Measurements from ENCODE around the gene HSD17B12.

The HSD17B12 gene

GRCh38 chr11:43697679-43698078 is 17.1 kb downstream of the HSD17B12 start:
- Mint-ChIP-seq H3K4me3 (no peak overlapping the region), H3K9me3 (peaks cover 16% of the 10 kb centered on the region), H3K36me3 (ENCODE audit: low read depth) (peaks cover 33% of the 10 kb centered on the region), H3K27ac (no peak overlapping the region), H3K27me3 (no peaks in the 10 kb centered on the region), H3K4me1 (peaks cover 6% of the 10 kb centered on the region)
- ATAC-seq: no peak
- no peak for DNase-seq

- no peaks in the 10 kb centered on the region for H3K27me3 Mint-ChIP-seq
- peaks cover 16% of the 10 kb centered on the region for H3K9me3 Mint-ChIP-seq
- DNase-seq (no peak), ATAC-seq (no peak)
- peaks cover 39% of the 10 kb centered on the region for H3K36me3 Mint-ChIP-seq (ENCODE audit: low read depth)
- H3K4me3 Mint-ChIP-seq: no peak overlapping the region
- H3K27ac Mint-ChIP-seq: no peak overlapping the region
- H3K4me1 Mint-ChIP-seq: peaks cover 2% of the 10 kb centered on the region
These were observed 19.3 kb downstream of the HSD17B12 start for GRCh38 chr11:43699870-43700269.

GRCh38 chr11:43706631-43707030 is 26.1 kb downstream of the HSD17B12 start:
- DNase-seq (no peak), ATAC-seq (no peak)
- H3K9me3 Mint-ChIP-seq: peaks cover 4% of the 10 kb centered on the region
- H3K27me3 Mint-ChIP-seq: no peaks in the 10 kb centered on the region
- H3K36me3 Mint-ChIP-seq (ENCODE audit: low read depth): peaks cover 29% of the 10 kb centered on the region
- no peak overlapping the region for H3K27ac Mint-ChIP-seq
- H3K4me1 Mint-ChIP-seq: no peaks in the 10 kb centered on the region
- no peak overlapping the region for H3K4me3 Mint-ChIP-seq

- Mint-ChIP-seq H3K4me1 (no peaks in the 10 kb centered on the region), H3K9me3 (peaks cover 6% of the 10 kb centered on the region), H3K27me3 (no peaks in the 10 kb centered on the region), H3K27ac (no peak overlapping the region), H3K36me3 (ENCODE audit: low read depth) (peaks cover 23% of the 10 kb centered on the region), H3K4me3 (no peak overlapping the region)
- ATAC-seq: no peak
- no peak for DNase-seq
These were observed 28.2 kb downstream of the HSD17B12 start for GRCh38 chr11:43708776-43709175.

GRCh38 chr11:43709689-43710088 is 29.2 kb downstream of the HSD17B12 start:
- no peak overlapping the region for H3K4me3 Mint-ChIP-seq
- H3K9me3 Mint-ChIP-seq: peaks cover 6% of the 10 kb centered on the region
- DNase-seq (no peak), ATAC-seq (no peak)
- no peaks in the 10 kb centered on the region for H3K4me1 Mint-ChIP-seq
- H3K27ac Mint-ChIP-seq: no peak overlapping the region
- peaks cover 20% of the 10 kb centered on the region for H3K36me3 Mint-ChIP-seq (ENCODE audit: low read depth)
- H3K27me3 Mint-ChIP-seq: no peaks in the 10 kb centered on the region

GRCh38 chr11:43712676-43713075 is 32.1 kb downstream of the HSD17B12 start:
- peaks cover 6% of the 10 kb centered on the region for H3K9me3 Mint-ChIP-seq
- H3K27ac Mint-ChIP-seq: no peak overlapping the region
- no peak overlapping the region for H3K4me3 Mint-ChIP-seq
- ATAC-seq (no peak), DNase-seq (no peak)
- no peaks in the 10 kb centered on the region for H3K27me3 Mint-ChIP-seq
- H3K4me1 Mint-ChIP-seq: no peaks in the 10 kb centered on the region
- peaks cover 20% of the 10 kb centered on the region for H3K36me3 Mint-ChIP-seq (ENCODE audit: low read depth)

- Mint-ChIP-seq H3K4me1 (no peaks in the 10 kb centered on the region), H3K27ac (no peak overlapping the region), H3K27me3 (no peaks in the 10 kb centered on the region), H3K36me3 (ENCODE audit: low read depth) (peaks cover 31% of the 10 kb centered on the region), H3K4me3 (no peak overlapping the region), H3K9me3 (peaks cover 7% of the 10 kb centered on the region)
- no peak for ATAC-seq
- DNase-seq: no peak
These were observed 37.8 kb downstream of the HSD17B12 start for GRCh38 chr11:43718373-43718772.

GRCh38 chr11:43723617-43724016 is 43.1 kb downstream of the HSD17B12 start:
- ATAC-seq (no peak), DNase-seq (no peak)
- Mint-ChIP-seq H3K36me3 (ENCODE audit: low read depth) (peaks cover 29% of the 10 kb centered on the region), H3K9me3 (peaks cover 2% of the 10 kb centered on the region), H3K4me3 (no peak overlapping the region), H3K27ac (no peak overlapping the region), H3K27me3 (no peaks in the 10 kb centered on the region), H3K4me1 (no peaks in the 10 kb centered on the region)

GRCh38 chr11:43732225-43732624 is 51.7 kb downstream of the HSD17B12 start:
- peak overlapping the region; percentile 9 for H3K27ac Mint-ChIP-seq
- H3K4me3 Mint-ChIP-seq: no peak overlapping the region
- H3K27me3 Mint-ChIP-seq: no peaks in the 10 kb centered on the region
- peaks cover 13% of the 10 kb centered on the region for H3K9me3 Mint-ChIP-seq
- H3K4me1 Mint-ChIP-seq: peaks cover 23% of the 10 kb centered on the region
- no peak for ATAC-seq
- no peak for DNase-seq
- peaks cover 45% of the 10 kb centered on the region for H3K36me3 Mint-ChIP-seq (ENCODE audit: low read depth)

- Mint-ChIP-seq H3K4me1 (peaks cover 23% of the 10 kb centered on the region), H3K27ac (no peak overlapping the region), H3K36me3 (ENCODE audit: low read depth) (peaks cover 52% of the 10 kb centered on the region), H3K27me3 (no peaks in the 10 kb centered on the region), H3K9me3 (peaks cover 13% of the 10 kb centered on the region), H3K4me3 (no peak overlapping the region)
- DNase-seq (no peak), ATAC-seq (no peak)
These were observed 53.7 kb downstream of the HSD17B12 start for GRCh38 chr11:43734256-43734655.

- DNase-seq: no peak
- H3K27ac Mint-ChIP-seq: no peak overlapping the region
- peaks cover 18% of the 10 kb centered on the region for H3K9me3 Mint-ChIP-seq
- H3K36me3 Mint-ChIP-seq (ENCODE audit: low read depth): peaks cover 56% of the 10 kb centered on the region
- no peak for ATAC-seq
- no peak overlapping the region for H3K4me3 Mint-ChIP-seq
- H3K27me3 Mint-ChIP-seq: no peaks in the 10 kb centered on the region
- H3K4me1 Mint-ChIP-seq: peaks cover 23% of the 10 kb centered on the region
These were observed 54.6 kb downstream of the HSD17B12 start for GRCh38 chr11:43735115-43735514.

- peaks cover 23% of the 10 kb centered on the region for H3K4me1 Mint-ChIP-seq
- no peak for DNase-seq
- H3K27ac Mint-ChIP-seq: no peak overlapping the region
These were observed 55.4 kb downstream of the HSD17B12 start for GRCh38 chr11:43735961-43736360.

GRCh38 chr11:43736502-43737200 is 56.1 kb downstream of the HSD17B12 start:
- no peak for DNase-seq
- no peak overlapping the region for H3K27ac Mint-ChIP-seq
- no peak for ATAC-seq
- H3K9me3 Mint-ChIP-seq: peaks cover 18% of the 10 kb centered on the region
- peaks cover 23% of the 10 kb centered on the region for H3K4me1 Mint-ChIP-seq
- no peaks in the 10 kb centered on the region for H3K27me3 Mint-ChIP-seq
- H3K36me3 Mint-ChIP-seq (ENCODE audit: low read depth): peaks cover 51% of the 10 kb centered on the region
- H3K4me3 Mint-ChIP-seq: no peak overlapping the region

More at GRCh38 chr11:43735961-43736360, 55.4 kb downstream of the HSD17B12 start:
- H3K4me3 Mint-ChIP-seq: no peak overlapping the region
- H3K36me3 Mint-ChIP-seq (ENCODE audit: low read depth): peaks cover 57% of the 10 kb centered on the region
- no peak for ATAC-seq
- H3K9me3 Mint-ChIP-seq: peaks cover 18% of the 10 kb centered on the region
- H3K27me3 Mint-ChIP-seq: no peaks in the 10 kb centered on the region

- Mint-ChIP-seq H3K27me3 (no peaks in the 10 kb centered on the region), H3K4me3 (no peak overlapping the region), H3K9me3 (peaks cover 18% of the 10 kb centered on the region), H3K27ac (no peak overlapping the region), H3K36me3 (ENCODE audit: low read depth) (peaks cover 47% of the 10 kb centered on the region), H3K4me1 (peaks cover 22% of the 10 kb centered on the region)
- DNase-seq: no peak
- no peak for ATAC-seq
These were observed 56.7 kb downstream of the HSD17B12 start for GRCh38 chr11:43737201-43737590.

GRCh38 chr11:43738600-43739409 is 58.3 kb downstream of the HSD17B12 start:
- Mint-ChIP-seq H3K27me3 (no peaks in the 10 kb centered on the region), H3K4me3 (no peak overlapping the region), H3K36me3 (ENCODE audit: low read depth) (peaks cover 49% of the 10 kb centered on the region), H3K4me1 (peaks cover 22% of the 10 kb centered on the region), H3K9me3 (peaks cover 23% of the 10 kb centered on the region), H3K27ac (no peak overlapping the region)
- DNase-seq (no peak), ATAC-seq (no peak)
